Measurements from ENCODE around the gene TRIM65.
A peak's percentile ranks its signal among the peaks of the same experiment; 100 is the strongest.
"Not testable (repeated sequence)": the region's sequence is repeated elsewhere in the genome, so short reads cannot be mapped to it uniquely, and the experiment has no call there.

Gene TRIM65

DNA sequence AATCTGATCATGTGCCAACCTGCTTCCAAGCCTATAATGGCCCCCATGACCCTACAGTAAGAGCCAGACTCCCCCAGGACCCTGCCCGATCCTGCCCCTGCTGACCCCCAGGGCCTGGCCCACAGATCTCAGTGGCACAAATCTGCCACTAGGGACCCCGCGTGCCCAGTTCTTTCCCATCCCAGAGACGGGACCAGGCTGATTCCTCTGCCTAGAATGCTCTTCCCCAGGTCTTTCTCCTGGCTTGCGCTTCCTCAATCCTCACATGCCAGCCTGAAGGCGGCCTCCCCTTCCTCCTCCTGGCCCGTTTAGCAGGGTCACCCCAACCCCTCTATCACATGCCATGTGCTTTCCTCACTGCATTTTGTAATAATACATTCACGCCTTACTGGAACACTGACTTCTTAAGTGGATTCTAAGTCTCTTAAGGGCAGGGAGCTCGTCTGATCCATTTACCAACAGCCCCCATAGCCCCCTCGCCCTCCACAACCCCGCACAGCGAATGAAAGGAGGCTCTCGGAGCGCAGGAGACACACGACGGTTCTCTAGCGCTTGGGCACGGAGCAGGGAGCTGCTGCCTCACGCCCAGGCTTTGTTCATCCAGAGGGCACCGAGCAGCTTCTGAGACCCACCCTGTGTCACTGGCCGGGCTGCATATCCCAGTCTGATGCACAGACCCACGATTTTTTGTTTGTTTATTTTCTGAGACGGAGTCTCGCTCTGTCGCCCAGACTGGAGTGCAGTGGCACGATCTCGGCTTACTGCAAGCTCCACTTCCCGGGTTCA, 1.2 kb downstream of the TRIM65 start:
- DNase-seq, result peak; percentile 50 to 56

DNA sequence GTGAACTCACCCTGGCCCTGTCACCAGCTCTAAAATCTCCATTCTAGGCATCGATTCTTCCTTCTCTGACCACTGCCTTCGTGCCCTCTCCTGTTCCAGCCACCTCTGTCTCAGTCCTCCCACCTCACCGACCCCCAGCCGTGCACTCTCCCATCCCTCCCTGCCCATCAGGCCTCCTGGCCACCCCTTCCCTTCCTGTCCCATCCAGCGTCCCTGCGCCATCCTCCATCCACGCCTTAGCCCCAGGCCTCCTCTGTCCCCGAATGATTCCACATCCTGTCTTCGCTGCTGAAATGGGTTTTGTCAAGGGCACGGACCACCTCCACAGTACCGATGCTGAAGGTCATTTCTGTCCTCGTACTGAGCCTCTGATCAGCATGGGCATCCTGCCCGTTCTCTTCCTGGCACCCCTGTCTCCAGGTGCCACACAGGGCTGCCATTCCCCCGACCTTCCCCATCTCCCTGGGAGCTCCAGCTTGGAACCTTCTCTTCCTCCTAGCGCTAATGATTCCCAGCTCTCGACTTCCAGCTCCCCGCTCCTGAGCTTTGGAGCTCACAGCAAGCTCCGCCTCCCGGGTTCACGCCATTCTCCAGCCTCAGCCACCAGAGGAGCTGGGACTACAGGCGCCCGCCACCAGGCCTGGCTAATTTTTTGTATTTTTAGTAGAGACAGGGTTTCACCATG, 2.6 kb downstream of the TRIM65 start:
- DNase-seq, result no peak

DNA sequence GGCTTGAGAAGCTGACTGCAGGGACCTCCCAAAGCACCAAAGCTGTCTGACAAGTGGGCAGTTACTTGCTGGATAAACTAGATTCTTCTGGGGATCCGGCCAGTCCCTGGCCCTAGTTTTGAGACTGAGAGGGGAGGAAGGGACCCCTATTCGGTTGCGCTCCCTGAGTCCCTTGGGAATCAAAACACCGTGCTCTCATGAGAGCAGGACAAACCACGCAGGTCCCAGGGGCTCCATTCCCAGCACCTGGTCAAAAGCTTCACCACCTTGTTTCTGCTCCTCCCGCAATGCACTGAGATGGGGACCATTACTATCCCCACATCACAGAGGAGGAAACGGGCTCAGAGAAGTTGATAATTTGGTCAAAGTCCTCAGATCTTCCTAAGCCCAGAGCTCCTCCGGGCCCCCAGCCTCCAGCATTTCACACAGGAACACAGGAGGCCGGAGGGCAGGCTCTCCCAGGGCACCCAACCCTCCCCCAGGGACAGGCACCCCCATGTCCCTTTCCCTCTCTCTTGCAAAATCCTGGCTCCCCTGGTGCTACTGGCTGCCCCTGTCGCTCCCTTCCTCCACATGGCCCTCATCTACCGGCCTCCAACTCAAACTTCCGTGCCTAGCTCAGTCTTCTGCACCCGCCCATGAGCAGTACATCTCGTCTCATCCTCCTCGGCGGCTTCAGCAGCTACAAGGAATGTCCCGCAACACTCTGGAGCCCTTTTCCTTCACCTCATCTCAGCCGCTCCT, 3.3 kb downstream of the TRIM65 start:
- no peak for DNase-seq

DNA sequence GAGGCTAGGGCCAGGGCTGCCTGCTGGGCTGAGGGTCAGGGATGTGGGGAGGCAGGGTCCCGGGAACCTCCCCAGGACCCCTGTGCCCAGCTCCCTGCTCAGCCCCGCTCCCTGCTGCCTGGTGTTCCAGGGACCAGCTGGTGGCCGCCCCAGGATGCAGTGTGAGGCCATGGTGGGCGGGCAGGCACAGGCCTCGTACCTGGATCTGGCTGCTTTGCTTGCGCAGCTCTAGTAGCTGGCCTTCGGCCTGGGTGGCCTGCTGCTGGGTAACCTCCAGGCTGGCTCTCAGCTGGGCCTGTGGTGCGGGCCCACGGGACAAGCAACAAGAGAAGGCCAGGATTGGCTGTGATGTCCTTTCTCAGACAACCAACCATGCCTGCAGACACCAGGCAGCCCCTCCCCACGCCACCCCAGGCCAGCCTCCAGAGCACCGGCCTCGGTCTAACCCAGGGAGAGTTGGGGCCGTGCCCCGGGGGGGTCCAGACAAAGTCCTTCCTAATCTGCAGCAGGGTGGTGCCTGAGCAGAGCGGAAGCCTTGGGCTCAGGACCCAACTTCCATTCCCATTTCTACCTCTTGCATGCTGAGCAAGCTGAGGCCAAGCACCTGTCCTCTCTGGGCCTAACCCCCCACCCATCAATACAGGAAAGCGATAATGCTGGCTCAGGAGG, 4.1 kb downstream of the TRIM65 start:
- DNase-seq, result no peak

DNA sequence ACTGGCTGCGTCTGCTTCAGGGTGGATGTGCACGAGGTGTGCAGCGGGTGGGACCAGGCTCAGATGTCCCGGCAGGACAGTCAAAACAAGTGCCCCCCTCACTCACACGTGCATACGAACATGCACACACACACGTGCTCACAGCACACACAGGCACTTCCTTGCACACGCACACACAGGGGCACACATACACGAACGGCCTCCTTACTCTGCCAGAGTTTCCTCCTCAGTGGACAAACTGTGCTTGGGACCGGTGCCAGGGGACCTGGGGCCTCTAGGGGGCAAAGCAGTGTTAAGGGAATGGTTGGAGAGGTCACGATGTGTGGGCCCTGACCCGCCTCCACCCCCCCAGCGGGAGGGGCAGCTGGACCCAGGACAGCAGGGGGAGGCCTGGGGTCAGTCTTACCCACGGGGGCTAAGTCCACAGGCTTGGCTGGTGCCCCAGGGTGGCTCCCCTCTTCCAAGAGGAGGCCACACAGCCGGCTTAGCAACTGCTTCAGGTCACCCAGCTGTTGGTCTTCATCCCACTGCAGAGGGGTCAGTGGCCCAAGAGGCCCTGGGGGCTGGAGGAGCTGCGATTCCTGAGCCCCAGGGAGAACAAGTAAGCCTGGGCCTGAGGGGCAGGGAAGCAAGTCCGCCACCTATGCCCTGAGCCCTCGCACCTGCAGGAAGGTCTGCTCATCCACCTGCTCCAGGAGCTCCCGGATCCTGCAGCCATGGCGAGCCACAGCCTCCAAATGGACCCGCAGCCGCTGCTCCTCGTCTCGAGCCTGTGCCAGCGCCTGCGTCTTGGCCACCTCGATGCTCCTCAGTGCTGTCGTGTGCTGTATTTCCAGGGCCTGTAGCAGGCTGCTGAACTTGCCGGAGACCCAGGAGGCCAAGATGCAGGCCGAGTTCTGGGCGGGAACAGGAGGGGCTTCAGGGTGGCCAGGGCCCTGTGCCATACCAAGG, 4.9 kb downstream of the TRIM65 start:
- no peak for DNase-seq

DNA sequence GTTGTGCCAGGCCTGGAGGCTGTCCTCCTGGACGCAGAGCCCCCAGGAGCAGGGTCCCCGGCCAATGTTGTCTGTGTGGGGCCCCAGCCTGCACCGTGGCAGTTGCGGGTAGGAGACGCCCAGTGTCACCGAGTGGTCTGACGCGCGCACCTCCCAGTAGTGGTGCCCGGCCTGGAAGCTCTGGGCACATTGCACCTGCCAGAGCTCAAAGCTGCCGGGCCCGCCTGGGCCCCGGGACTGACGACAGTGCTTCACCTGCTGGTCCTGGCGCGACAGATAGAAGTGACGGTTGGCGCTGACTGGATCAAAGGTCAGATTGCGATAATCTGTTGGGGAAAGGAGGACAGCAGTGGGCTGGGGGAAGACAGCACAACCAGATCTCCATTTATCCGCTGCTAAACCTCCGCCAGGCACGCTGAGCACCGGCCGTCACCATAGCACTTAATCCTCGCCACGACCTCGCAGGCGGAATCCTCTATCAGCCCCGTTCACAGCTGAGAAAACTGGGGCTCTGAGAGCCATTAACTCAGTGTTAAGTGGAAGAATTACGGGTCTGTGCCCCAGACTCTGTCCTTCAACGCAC, 5.6 kb downstream of the TRIM65 start:
- no peak for DNase-seq

DNA sequence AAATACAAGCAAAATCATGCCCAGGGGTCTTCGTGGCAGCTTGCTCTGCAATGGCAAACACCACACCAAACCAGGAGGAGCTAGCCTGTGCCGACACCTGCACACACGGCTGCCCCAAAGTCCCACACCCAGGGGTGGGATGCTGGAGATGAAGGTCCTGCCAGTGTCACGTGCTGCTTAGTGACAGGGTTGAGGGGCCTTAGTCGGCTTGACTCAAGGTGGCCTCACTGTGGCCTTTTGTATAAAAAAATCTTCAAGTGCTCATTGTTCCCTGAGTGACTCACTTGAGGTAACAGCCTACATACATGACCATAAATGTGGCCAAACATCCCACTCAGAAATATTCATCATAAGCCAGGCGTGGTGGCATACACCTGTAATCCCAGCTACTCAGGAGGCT, 7.3 kb downstream of the TRIM65 start:
- peak; percentile 37 to 42 for DNase-seq

DNA sequence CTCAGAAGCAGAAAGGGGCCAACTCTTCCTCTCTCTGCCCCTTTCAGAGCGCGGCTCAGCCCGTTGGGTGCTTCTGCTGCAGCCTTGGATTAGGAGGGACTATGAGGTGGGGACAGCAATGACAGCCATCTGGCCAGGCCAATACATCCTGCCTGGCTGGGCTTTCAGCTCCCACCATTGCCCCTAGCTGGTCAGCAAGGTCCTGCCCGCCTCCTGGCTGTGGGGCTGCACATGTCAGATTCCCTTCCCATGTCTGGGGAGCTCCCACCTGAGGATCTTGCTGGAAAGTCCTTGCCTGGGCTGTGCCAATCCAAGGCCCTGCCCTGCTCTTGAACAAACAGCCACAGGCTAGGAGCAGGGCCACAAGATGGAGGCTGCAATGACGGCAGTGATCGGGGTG, 8.3 kb downstream of the TRIM65 start:
- no peak for DNase-seq

DNA sequence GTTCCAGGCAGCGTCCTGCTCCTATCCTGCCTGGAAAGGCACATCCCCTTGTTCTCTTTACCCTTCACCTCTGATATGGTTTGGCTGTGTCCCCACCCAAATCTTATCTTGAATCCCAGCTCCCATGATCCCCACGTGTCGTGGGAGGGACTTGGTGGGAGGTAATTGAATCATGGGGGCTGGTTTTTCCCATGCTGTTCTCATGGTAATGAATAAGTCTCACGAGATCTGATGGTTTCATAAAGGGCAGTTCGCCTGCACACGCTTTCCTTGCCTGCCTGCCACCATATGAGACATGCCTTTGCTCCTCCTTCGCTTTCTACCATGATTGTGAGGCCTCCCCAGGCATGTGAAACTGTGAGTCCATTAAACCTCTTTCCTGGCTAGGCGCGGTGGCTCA, 10.9 kb downstream of the TRIM65 start:
- DNase-seq, result not testable (repeated sequence)

DNA sequence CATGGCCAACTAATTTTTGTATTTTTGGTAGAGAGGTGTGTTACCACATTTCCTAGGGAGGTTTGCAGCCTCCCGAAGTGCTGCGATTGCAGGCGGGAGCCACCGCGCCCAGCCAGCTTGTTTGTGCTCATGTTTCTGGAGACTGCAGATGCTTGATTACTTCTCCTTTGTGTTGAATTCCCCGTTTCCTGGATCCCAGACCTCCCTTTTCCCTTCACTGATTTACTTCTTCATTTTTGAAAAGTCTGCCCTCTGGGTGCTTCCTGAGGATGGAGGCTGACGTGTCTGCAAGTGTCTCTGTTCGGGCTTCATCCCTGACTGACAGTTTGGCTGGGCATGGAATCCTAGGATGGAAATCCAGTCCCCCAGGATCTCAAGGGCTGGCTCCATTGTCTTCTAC, 11.3 kb downstream of the TRIM65 start:
- no peak for DNase-seq

DNA sequence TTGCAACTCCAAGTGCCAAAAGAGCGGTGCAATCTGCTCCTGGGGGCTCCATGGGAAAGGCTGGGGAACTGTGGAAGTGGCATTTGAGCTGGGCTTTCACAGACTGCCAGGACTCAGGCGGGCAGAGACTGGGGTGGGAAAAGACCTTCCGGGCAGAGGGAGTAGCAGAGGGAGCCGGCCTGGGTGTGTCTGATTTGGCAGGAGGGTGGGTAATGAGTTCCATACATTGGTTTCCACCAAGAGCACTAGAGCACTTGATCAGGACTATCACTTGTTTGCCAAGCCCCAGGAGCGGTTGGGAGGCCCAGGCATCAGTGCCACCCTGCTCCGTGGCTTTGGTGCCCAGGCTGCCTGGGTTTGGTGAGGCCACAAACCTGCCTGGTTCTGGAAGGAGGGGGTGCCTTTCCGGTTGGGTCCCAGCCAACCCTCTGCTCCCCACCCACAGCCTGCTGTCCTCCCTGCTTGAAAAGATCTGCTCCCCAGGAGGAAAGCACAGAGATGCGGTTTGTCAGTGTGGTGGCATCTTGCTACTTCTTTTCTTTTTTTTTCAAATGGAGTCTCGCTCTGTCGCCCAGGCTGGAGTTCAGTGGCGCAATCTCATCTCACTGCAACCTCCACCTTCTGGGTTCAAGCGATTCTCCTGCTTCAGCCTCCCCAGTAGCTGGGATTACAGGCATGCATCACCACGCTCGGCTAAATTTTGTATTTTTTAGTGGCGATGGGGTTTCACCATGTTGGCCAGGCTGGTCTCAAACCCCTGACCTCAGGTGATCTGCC, 14.9 kb downstream of the TRIM65 start:
- no peak for DNase-seq

DNA sequence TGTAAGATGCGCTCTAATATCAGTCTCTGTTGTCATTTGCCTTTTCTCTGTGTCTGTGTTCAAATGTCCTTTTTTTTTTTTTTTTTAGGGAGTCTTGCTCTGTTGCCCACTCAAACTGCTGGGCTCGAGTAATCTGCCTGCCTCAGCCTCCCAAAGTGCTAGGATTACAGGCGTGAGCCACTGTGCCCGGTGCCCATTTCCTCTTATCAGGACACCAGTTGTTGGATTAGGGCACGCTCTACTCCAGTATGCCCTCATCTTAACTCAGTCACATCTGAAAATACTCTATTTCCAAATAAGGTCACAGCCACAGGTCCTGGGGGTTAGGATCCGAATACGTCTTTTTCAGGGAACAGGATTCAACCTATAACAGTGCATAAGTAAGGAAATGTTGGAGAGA, 16.5 kb downstream of the TRIM65 start:
- DNase-seq, result no peak

DNA sequence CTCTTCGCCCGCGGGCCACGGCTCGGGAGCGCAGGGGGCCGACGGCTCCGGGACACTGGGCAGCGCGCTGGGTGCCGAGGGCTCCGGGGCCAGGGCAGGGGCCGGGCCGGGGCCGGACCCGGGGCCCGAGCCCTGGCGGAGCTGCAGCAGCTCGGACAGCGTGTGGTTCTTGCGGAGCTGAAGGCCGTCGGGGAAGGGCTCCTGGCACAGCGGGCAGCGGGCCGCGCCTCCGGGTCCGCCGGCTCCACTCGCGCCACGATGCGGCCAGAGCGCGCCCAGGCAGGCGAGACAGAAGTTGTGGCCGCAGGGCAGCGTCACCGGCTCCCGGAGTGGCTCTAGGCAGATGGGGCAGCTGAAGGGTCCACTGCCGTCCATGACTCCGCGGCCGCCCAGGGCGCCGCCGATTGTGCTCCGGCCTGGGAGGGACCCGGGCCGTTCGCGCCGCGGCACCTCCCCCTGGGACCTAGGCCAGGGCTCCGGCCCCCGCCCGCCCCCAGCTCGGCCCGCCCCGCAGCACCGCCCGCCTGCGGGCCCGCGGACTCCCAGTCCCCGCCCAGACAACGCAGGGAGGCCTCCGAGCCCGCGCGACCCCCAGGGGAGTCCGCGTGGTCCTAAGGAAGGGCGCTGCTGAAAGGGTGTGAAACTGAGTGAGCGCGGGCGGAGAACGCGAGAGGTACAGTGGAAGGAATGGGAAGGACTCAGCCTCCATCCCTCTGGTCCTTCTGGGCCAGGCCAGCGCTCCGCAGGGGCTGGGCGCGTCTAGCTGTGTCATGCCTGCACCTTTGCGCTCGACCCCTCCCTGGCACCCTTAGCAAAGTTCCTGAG, 18.4 kb downstream of the TRIM65 start, which contains the start of gene TRIM47:
TSS of gene TRIM47 (minus strand) at position 408 of the 825 bp plus-strand sequence. CDS start at position 375, 33 bp downstream.
- DNase-seq, result peak; percentile 52 to 57

DNA sequence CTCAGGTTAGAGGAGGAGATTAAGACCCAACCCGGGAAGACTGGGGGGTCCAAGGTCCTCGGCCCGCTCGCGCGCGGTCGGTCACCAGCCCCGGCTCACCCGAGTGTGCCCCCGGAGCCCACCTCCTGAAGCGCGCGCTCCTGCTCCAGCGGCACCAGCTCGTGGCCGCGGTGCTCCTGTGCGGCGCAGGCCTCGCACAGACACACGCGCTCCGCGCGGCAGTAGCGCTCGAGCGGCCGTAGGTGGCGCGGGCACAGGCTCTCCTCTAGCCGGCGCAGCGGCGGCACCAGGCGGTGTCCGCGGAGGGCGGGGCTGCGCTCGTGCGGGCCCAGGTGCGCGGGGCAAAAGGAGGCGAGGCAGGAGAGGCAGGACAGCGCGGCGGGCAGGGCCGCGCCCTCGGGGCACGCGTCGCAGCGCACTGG, 19.0 kb downstream of the TRIM65 start:
- peak; percentile 80 to 86 for DNase-seq

DNA sequence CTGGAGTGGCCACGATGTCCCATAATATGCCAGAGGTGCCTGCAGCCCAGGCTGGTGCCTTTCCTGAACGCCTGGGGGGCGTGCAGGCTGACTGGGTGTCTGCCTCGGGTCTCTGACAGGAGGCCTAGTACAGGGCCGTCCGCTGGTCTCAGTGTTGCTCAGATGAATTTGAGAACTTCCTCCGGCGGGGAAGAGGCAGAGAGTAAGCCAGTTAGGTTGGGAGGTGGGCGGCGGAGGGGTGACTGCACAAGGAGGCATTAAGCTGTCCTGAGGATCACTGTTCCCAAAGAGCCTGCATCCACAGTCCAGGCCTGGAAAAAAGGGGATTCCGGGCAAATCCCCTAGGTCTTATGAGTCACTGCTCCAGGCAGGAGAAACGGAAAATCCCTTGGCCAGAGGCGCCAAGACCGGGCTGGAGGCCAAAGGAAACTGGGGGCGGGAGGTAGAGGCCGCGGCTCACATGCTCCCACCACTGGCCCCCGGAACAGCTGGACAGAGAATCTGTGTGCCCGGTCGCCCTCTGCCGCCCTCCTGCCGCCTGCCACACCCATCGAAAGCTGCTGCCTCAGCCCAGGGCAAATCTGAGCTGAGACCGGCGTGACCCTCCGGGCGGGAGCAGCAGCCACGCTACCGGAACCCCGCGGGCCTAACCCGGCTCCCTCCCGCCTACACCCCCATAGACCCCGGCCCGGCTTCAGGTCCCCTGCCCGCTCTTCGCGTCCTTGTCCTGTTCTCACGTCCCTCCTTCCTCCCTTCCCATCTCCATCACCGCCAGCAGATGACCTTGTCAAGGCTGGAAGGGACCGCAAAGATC, 19.6 kb downstream of the TRIM65 start:
- peak; percentile 64 to 70 for DNase-seq

DNA sequence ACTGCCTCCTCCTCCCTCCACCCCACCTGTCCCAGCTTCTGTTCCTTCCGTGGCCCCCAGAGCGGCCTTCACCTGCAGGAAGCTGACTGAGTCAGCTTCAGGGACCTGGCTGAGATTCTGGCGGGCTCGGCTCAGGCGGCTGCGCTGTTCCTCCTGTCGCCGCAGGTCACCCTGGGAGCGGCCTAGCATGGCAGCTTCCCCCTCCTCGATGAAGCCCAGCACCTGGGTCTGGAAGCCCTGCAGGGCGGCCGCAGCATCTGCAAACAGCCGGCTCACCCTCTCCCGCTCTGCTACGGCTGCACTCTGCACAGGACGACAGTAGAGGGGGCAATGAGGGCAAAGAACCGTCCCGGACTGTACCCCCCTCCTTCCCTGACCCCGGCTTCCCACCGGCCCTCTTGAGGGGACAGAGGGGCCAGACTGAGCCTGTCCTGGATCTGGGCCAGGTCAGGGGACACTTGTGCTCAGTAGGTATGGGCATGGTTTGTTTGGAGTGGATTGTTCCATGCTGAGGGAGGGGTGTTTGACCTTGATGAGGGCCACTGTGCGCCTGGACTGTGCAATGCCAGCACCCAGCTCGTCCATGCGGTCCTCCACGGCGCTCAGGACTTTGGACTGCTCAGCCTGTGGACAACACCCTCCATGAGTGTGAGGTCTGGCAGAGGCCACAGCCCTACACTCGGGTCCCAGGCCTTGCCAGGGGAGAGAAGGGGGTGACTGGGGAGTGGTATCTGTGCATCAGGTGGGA, 20.4 kb downstream of the TRIM65 start:
- peak; percentile 74 to 80 for DNase-seq

DNA sequence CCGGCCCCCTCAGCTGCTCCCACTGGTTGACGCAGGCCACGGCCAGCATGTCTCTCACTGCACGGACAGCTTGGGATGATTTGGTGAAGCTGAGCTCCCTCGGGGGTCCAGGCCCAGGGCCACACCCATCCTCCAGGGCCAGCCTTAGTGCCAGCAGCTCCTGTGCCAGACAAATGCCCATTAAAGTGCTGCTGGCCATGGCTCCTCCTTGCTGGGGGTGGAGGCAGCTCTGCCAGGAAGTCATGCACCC, 20.9 kb downstream of the TRIM65 start:
- no peak for DNase-seq

DNA sequence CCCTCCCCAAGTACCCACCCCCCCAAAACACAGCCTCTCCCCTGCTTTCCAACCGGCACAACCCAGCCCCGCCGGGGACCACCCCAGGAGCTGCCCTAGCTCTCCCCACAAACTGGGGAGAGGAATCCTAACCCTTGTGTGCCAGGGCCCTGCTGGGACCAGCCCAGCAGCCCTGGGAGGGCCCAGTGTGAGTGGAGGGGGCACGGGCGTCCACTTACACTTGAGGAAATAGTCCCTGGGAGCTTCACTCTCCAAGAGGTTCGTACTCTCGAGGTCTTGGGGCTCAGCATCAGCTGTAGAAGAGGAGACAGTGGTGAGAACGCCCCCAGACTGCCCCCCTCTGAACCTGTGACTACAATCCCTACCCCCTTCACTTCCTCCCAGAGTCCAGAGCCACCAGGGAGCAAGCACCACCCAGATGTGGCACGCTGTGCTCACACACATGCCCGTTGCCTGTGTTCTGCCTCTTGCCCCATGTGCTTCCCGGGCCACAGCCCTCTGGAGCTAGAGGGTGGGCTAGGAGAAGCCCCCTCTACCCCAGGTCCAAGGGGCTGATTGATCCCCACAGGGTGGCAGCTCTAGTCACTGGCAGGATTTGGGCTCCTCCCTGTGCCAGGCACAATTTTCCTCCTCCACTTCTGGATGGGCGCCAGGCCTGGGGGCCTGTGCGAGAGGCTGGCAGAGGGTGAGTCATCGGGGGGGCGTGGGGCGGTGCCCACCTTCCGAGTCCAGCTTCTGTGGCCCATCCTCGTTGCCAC, 21.4 kb downstream of the TRIM65 start:
- DNase-seq, result no peak

Measured in activated T-cell treated with anti-CD3 and anti-CD28 coated beads, Interleukin-2, amount 50 U/mL, for 48 hours (primary cell).